Activated naive CD8-positive, alpha-beta T cell (primary cell): Measurements from ENCODE around the gene SLC25A39.
"Not testable (repeated sequence)": the region's sequence is repeated elsewhere in the genome, so short reads cannot be mapped to it uniquely, and the experiment has no call there.

Experiments
- H3K27ac Mint-ChIP-seq: one replicate; pipeline ENCODE4 v1.8.0; 2021; ENCODE audit warnings: mixed read lengths
- H3K27me3 Mint-ChIP-seq: one replicate; pipeline ENCODE4 v1.8.0; 2021; ENCODE audit warnings: mixed read lengths
- H3K36me3 Mint-ChIP-seq: one replicate; pipeline ENCODE4 v1.8.0; 2021; ENCODE audit warnings: mixed read lengths
- H3K4me1 Mint-ChIP-seq: one replicate; pipeline ENCODE4 v1.8.0; 2021; ENCODE audit warnings: low read depth, mixed read lengths
- H3K4me3 Mint-ChIP-seq: one replicate; pipeline ENCODE4 v1.8.0; 2021; ENCODE audit warnings: mild to moderate bottlenecking, mixed read lengths
- H3K9me3 Mint-ChIP-seq: one replicate; pipeline ENCODE4 v1.8.0; 2021; ENCODE audit warnings: low read depth, mixed read lengths

SLC25A39 gene

GRCh38 chr17:44330263-44330662 lies 5.6 kb upstream of the SLC25A39 start:
- peaks cover 19% of the 10 kb centered on the region for H3K4me1 Mint-ChIP-seq
- not testable (repeated sequence) for H3K4me3 Mint-ChIP-seq, H3K36me3 Mint-ChIP-seq, H3K27me3 Mint-ChIP-seq, H3K27ac Mint-ChIP-seq, H3K9me3 Mint-ChIP-seq

- H3K9me3 Mint-ChIP-seq, H3K27me3 Mint-ChIP-seq, H3K4me3 Mint-ChIP-seq, H3K27ac Mint-ChIP-seq, H3K36me3 Mint-ChIP-seq: not testable (repeated sequence)
- H3K4me1 Mint-ChIP-seq = peaks cover 19% of the 10 kb centered on the region
Observed at GRCh38 chr17:44329516-44329915, 4.9 kb upstream of the SLC25A39 start.

DNA sequence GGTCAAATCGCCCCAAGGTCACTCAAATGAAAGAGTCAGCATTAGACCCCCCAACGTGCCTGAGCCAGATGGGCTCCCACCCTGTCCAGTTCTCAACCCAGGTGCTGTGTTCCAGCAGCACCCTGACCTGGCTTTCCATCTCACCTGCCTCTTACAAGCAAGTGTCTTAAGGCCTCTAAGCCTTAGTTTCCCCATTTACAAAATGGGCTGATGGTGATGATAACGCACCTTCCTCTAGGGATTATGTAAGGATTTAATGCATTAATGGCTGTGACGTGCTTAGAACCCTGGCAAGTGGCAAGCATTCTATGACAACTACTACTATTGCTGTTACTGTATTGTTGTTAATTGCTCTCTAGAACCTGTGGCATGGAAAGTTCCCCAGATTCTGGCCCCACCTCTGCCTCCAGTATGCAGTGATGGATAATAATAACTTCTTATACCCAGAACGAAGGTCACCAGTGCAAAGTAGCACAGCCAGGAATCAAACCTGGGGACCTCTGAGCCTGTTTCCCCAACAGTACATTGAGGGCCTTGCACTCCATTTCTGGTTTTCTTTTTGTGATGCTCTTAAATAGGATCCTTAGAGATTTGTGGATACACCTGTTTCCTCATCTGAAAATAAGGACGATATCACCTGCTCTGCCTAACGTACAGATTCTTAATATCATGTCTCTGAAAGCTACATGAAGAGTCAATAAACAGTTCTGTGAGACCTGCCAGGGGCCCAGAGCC lies 3.3 kb upstream of the SLC25A39 start:
- H3K27me3 Mint-ChIP-seq = no peaks in the 10 kb centered on the region
- peaks cover 24% of the 10 kb centered on the region for H3K4me1 Mint-ChIP-seq
- H3K9me3 Mint-ChIP-seq = no peaks in the 10 kb centered on the region
- H3K27ac Mint-ChIP-seq = peak overlapping the region; percentile 41
- H3K4me3 Mint-ChIP-seq = peak overlapping the region; percentile 61
- H3K36me3 Mint-ChIP-seq = no peaks in the 10 kb centered on the region

- H3K27ac Mint-ChIP-seq = peak overlapping the region; percentile 86
- H3K4me1 Mint-ChIP-seq = peaks cover 27% of the 10 kb centered on the region
- H3K27me3 Mint-ChIP-seq = no peaks in the 10 kb centered on the region
- no peaks in the 10 kb centered on the region for H3K36me3 Mint-ChIP-seq
- H3K4me3 Mint-ChIP-seq = peak overlapping the region; percentile 79
- no peaks in the 10 kb centered on the region for H3K9me3 Mint-ChIP-seq
Observed at GRCh38 chr17:44326861-44327444, 2.3 kb upstream of the SLC25A39 start.

GRCh38 chr17:44324092-44324570 lies 492 bp downstream of the SLC25A39 start:
- H3K27me3 Mint-ChIP-seq = no peaks in the 10 kb centered on the region
- H3K36me3 Mint-ChIP-seq = no peaks in the 10 kb centered on the region
- H3K4me1 Mint-ChIP-seq = peaks cover 22% of the 10 kb centered on the region
- no peak overlapping the region for H3K27ac Mint-ChIP-seq
- H3K9me3 Mint-ChIP-seq = no peaks in the 10 kb centered on the region
- H3K4me3 Mint-ChIP-seq = peak overlapping the region; percentile 87

- Mint-ChIP-seq H3K4me3 (peak overlapping the region; percentile 87), H3K4me1 (peaks cover 22% of the 10 kb centered on the region), H3K27ac (peak overlapping the region; percentile 68), H3K27me3 (no peaks in the 10 kb centered on the region), H3K9me3 (no peaks in the 10 kb centered on the region), H3K36me3 (no peaks in the 10 kb centered on the region)
Observed at GRCh38 chr17:44323359-44324091, 1.1 kb downstream of the SLC25A39 start.

- peak overlapping the region; percentile 63 for H3K4me3 Mint-ChIP-seq
- H3K27ac Mint-ChIP-seq = no peak overlapping the region
- no peaks in the 10 kb centered on the region for H3K9me3 Mint-ChIP-seq
- peaks cover 18% of the 10 kb centered on the region for H3K4me1 Mint-ChIP-seq
- peaks cover 2% of the 10 kb centered on the region for H3K27me3 Mint-ChIP-seq
- H3K36me3 Mint-ChIP-seq = no peaks in the 10 kb centered on the region
Observed at GRCh38 chr17:44322236-44322895, 2.3 kb downstream of the SLC25A39 start.

- H3K27me3 Mint-ChIP-seq = peaks cover 5% of the 10 kb centered on the region
- H3K4me1 Mint-ChIP-seq = peaks cover 18% of the 10 kb centered on the region
- no peak overlapping the region for H3K27ac Mint-ChIP-seq
- no peaks in the 10 kb centered on the region for H3K36me3 Mint-ChIP-seq
- H3K4me3 Mint-ChIP-seq = no peak overlapping the region
- H3K9me3 Mint-ChIP-seq = no peaks in the 10 kb centered on the region
Observed at GRCh38 chr17:44321246-44322120, 3.1 kb downstream of the SLC25A39 start.

- Mint-ChIP-seq H3K36me3 (no peaks in the 10 kb centered on the region), H3K9me3 (no peaks in the 10 kb centered on the region), H3K27ac (no peak overlapping the region), H3K4me3 (no peak overlapping the region), H3K4me1 (peaks cover 23% of the 10 kb centered on the region), H3K27me3 (peaks cover 14% of the 10 kb centered on the region)
Observed at GRCh38 chr17:44320066-44320465, 4.6 kb downstream of the SLC25A39 start.

- H3K4me3 Mint-ChIP-seq = no peak overlapping the region
- H3K4me1 Mint-ChIP-seq = peaks cover 22% of the 10 kb centered on the region
- H3K9me3 Mint-ChIP-seq = no peaks in the 10 kb centered on the region
- H3K27ac Mint-ChIP-seq = no peak overlapping the region
- H3K36me3 Mint-ChIP-seq = peaks cover 2% of the 10 kb centered on the region
- H3K27me3 Mint-ChIP-seq = peaks cover 19% of the 10 kb centered on the region
Observed at GRCh38 chr17:44318077-44318892, 6.3 kb downstream of the SLC25A39 start.

GRCh38 chr17:44317545-44317944 lies 7.1 kb downstream of the SLC25A39 start:
- Mint-ChIP-seq H3K4me1 (peaks cover 19% of the 10 kb centered on the region), H3K27me3 (peaks cover 19% of the 10 kb centered on the region), H3K9me3 (no peaks in the 10 kb centered on the region), H3K4me3 (peak overlapping the region; percentile 8), H3K36me3 (peaks cover 2% of the 10 kb centered on the region), H3K27ac (no peak overlapping the region)

DNA sequence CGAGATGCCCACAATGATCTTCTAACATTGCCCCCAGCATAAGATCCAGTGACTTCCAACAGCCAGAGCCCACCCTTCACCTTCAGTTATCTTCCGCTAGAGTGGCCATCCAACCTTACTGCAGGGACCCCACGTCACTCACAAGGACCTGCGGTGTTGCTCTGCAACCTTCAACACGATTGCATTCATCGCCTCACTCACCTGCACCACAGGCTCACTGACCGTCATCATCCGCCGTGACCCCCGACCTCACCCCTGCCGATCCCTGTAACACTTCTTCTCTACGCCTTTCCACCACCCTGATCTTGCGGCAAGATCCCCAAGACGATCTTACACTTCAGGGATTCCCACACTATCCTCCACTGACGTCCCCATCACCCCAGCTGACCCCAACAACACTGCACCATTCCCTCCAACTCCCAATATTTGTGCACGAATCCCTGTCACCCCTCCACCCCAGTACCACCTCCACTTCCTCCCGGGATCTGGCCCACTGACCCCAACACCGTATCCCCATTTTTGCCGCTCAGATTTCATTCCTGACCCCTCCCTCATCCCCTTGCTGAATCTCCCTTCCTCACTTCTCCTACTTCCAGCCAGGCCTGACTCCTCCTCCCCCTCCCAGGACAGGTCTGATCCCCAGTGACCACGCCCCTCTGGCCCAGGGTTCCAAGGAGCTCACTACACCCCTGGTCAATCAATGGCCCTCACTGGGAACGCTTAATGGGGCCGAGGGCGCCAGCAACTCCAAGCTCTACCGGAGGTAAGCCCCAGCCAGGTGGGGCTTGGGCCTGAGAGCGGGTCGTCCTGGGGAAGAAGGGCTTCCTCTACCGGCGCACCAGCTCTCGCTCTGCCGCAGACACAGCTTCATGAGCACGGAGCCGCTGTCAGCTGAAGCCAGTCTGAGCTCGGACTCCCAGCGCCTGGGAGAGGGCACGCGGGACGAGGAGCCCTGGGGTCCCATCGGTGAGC lies 8.6 kb downstream of the SLC25A39 start:
- no peak overlapping the region for H3K27ac Mint-ChIP-seq
- H3K27me3 Mint-ChIP-seq = peaks cover 19% of the 10 kb centered on the region
- peaks cover 18% of the 10 kb centered on the region for H3K4me1 Mint-ChIP-seq
- peak overlapping the region; percentile 81 for H3K4me3 Mint-ChIP-seq
- peaks cover 2% of the 10 kb centered on the region for H3K36me3 Mint-ChIP-seq
- no peaks in the 10 kb centered on the region for H3K9me3 Mint-ChIP-seq
